Uterus (tissue), 4 donors: ENCODE results near the gene RELB. TPM values are rescaled to one million over a fixed set of nuclear protein-coding genes. Genes with fewer than 3 reads are reported as not detected.

Source experiments
- DNase-seq, 2 donors: peaks; one replicate each; pipeline ENCODE4 v3.0.0-alpha.2; 2019 to 2020
- H3K27ac ChIP-seq, 2 donors: fragments of 200-600 bp; sonication (generic); 1 replicate in 1 of 2; 2 replicates in 1 of 2; pipeline ENCODE4 v1.5.1; 2016 to 2018
- H3K27me3 ChIP-seq, 2 donors: fragments of 200-600 bp; sonication (generic); one replicate each; pipeline ENCODE4 v1.5.1; 2018 to 2019; ENCODE audit warnings: control low read depth in 1 of 2
- H3K36me3 ChIP-seq, 2 donors: fragments of 200-600 bp; sonication (generic); one replicate each; pipeline ENCODE4 v1.5.1; 2019; ENCODE audit warnings: control low read depth in 1 of 2
- H3K4me1 ChIP-seq, 2 donors: fragments of 200-600 bp; sonication (generic); one replicate each; pipeline ENCODE4 v1.5.1; 2018 to 2019; ENCODE audit warnings: control low read depth in 1 of 2
- H3K4me3 ChIP-seq, 2 donors: fragments of 200-600 bp; sonication (generic); 1 replicate in 1 of 2; 2 replicates in 1 of 2; pipeline ENCODE4 v1.5.1; 2018 to 2019; ENCODE audit warnings: mild to moderate bottlenecking in 1 of 2
- H3K9me3 ChIP-seq, 2 donors: fragments of 200-600 bp; sonication (generic); one replicate each; pipeline ENCODE4 v1.5.1; 2019; ENCODE audit warnings: control low read depth in 1 of 2
- CTCF ChIP-seq, 4 experiments: fragments of 200-600 bp in 2 of 4; fragments of 450-650 bp in 2 of 4; sonication (generic) in 2 of 4; IDR thresholded peaks; one replicate each; pipeline ENCODE4 v1.5.1; 2016 to 2019; ENCODE audit warnings: antibody characterized with exemption in 4 of 4, mild to moderate bottlenecking in 2 of 4, moderate library complexity in 1 of 4
- POLR2A ChIP-seq, 2 donors: fragments of 450-650 bp; IDR thresholded peaks; one replicate each; pipeline ENCODE4 v1.6.1; 2016; ENCODE audit warnings: antibody characterized with exemption in 2 of 2, mild to moderate bottlenecking in 1 of 2, moderate library complexity in 1 of 2
- intact Hi-C: fragments of 100-400 bp; cut with DNase I; formaldehyde crosslinking; loops from one replicate; pipeline ENCODE4 v1.15.1; 2023; ENCODE audit warnings: low total_unique reads
- total RNA-seq, 4 donors: library from RNA; depleted of rRNA in 3 of 4; stranded (reverse); fragments of >200 nt in 3 of 4; gene quantifications; one replicate each; pipeline versions ENCODE4 v1.1.0 to v1.2.4, GENCODE V29; 2014 to 2023
- donor health status: DM: yes; HTN: yes; CAD: no.

The RELB gene
- total RNA-seq, 4 donors from 2014 or later = 1.0 to 52.4 (median 13.9) TPM

- Histone ChIP-seq H3K36me3 (no peaks in the 10 kb centered on the region), H3K9me3 (no peaks in the 10 kb centered on the region), H3K4me1 (no peaks in the 10 kb centered on the region), H3K4me3 (no peak overlapping the region), H3K27me3 (no peaks in the 10 kb centered on the region), H3K27ac (no peak overlapping the region)
- DNase-seq = peak; percentile 35 to 45
- TF ChIP-seq CTCF (IDR thresholded peaks at IDR 0.05) (peak; percentile 39 to 82 (median 54)), POLR2A (IDR thresholded peaks at IDR 0.05) (no peak)
- intact Hi-C loops = no loop called here
Measured at GRCh38 chr19:45059258-45059965, 58.1 kb downstream of the RELB start.

GRCh38 chr19:45061965-45062364, 60.7 kb downstream of the RELB start:
- Histone ChIP-seq H3K9me3 (no peaks in the 10 kb centered on the region), H3K27ac (no peak overlapping the region), H3K4me3 (no peak overlapping the region), H3K27me3 (no peaks in the 10 kb centered on the region), H3K36me3 (no peaks in the 10 kb centered on the region), H3K4me1 (no peaks in the 10 kb centered on the region)
- intact Hi-C loops = no loop called here
- DNase-seq = no peak
- TF ChIP-seq POLR2A (IDR thresholded peaks at IDR 0.05) = no peak
- TF ChIP-seq CTCF (IDR thresholded peaks at IDR 0.05) = no peak

- Histone ChIP-seq H3K9me3 (no peaks in the 10 kb centered on the region), H3K4me3 (no peak overlapping the region), H3K27ac (no peak overlapping the region), H3K36me3 (no peaks in the 10 kb centered on the region), H3K27me3 (no peaks in the 10 kb centered on the region), H3K4me1 (no peaks in the 10 kb centered on the region)
- intact Hi-C loops = no loop called here
- DNase-seq = no peak
- TF ChIP-seq POLR2A (IDR thresholded peaks at IDR 0.05) = no peak
- TF ChIP-seq CTCF (IDR thresholded peaks at IDR 0.05) = no peak
Measured at GRCh38 chr19:45063851-45064801, 62.9 kb downstream of the RELB start.

- Histone ChIP-seq H3K27me3 (no peaks in the 10 kb centered on the region), H3K9me3 (no peaks in the 10 kb centered on the region), H3K4me3 (no peak overlapping the region), H3K36me3 (no peaks in the 10 kb centered on the region), H3K4me1 (no peaks in the 10 kb centered on the region), H3K27ac (no peak overlapping the region)
- DNase-seq = no peak
- intact Hi-C loops = no loop called here
- TF ChIP-seq POLR2A (IDR thresholded peaks at IDR 0.05) (no peak), CTCF (IDR thresholded peaks at IDR 0.05) (no peak)
Measured at GRCh38 chr19:45066921-45067661, 65.8 kb downstream of the RELB start.
